Tongue (tissue), 2 donors: ENCODE data around the gene PRSS2. TPM values are rescaled to one million over a fixed set of nuclear protein-coding genes. Genes with fewer than 3 reads are reported as not detected.

Experiments used
- DNase-seq: peaks from one replicate; pipeline ENCODE4 v3.0.0-alpha.2; 2015
- total RNA-seq: library from RNA; depleted of rRNA; stranded (reverse); fragments of >200 nt; gene quantifications from one replicate; pipeline ENCODE4 v1.2.3, GENCODE V29; 2014

PRSS2 gene
- total RNA-seq, 1 donor from 2014 or later = not detected

DNA sequence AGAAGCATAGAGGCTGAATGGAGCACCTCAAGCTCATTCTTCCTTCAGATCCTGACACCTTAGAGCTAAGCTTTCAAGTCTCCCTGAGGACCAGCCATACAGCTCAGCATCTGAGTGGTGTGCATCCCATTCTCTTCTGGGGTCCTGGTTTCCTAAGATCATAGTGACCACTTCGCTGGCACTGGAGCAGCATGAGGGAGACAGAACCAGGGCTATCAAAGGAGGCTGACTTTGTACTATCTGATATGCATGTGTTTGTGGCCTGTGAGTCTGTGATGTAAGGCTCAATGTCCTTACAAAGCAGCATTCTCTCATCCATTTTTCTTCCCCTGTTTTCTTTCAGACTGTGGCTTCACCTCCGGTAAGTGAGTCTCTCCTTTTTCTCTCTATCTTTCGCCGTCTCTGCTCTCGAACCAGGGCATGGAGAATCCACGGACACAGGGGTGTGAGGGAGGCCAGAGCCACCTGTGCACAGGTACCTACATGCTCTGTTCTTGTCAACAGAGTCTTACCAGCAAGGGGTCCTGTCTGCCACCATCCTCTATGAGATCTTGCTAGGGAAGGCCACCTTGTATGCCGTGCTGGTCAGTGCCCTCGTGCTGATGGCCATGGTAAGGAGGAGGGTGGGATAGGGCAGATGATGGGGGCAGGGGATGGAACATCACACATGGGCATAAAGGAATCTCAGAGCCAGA, 31.0 kb downstream of the PRSS2 start:
- DNase-seq = no peak

DNA sequence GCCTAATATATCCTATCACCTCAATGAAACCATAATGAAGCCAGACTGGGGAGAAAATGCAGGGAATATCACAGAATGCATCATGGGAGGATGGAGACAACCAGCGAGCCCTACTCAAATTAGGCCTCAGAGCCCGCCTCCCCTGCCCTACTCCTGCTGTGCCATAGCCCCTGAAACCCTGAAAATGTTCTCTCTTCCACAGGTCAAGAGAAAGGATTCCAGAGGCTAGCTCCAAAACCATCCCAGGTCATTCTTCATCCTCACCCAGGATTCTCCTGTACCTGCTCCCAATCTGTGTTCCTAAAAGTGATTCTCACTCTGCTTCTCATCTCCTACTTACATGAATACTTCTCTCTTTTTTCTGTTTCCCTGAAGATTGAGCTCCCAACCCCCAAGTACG, 31.5 kb downstream of the PRSS2 start:
- DNase-seq = no peak

DNA sequence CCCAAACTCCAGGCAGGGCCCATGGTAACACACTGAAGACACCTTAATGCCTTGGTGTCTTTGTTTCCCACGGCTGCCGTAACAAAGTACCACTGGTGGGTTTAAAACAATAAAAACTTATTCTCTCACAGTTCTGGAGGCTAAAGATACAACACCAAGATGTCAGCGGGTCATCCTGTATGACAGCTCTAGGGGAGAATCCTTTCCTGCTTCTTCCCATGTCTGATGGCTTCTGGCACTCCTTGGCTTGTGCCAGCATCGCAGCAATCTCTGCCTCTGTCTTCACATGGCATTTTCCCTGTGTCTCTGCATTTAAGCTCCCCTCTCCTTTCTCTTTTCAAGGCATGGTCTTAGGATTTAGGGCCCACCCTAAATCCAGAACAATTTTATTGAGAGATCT, 33.1 kb downstream of the PRSS2 start:
- DNase-seq = no peak

DNA sequence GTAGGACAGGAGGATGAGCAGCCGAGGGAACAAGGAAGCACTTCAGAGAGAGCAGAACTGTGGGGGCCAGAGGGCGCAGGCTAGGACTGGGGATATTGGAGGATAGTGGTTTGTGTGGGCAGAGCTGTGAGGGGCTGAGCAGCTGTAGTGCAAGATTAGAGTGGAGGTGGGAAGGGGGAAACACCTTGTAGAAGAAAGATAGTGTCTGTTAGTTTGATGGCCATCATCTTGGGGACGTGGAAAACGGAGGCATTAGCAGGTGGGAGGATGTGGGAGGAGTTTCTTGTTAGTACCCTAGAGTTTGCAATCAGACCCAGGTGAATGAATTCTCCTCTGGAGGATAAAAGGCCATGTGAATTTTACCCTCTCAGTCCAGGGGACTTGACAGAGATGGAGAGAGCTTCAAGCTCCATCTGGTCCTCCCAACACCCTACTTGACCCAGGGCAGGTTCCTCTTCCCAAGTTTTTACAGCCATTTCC, 34.0 kb downstream of the PRSS2 start:
- DNase-seq = no peak

DNA sequence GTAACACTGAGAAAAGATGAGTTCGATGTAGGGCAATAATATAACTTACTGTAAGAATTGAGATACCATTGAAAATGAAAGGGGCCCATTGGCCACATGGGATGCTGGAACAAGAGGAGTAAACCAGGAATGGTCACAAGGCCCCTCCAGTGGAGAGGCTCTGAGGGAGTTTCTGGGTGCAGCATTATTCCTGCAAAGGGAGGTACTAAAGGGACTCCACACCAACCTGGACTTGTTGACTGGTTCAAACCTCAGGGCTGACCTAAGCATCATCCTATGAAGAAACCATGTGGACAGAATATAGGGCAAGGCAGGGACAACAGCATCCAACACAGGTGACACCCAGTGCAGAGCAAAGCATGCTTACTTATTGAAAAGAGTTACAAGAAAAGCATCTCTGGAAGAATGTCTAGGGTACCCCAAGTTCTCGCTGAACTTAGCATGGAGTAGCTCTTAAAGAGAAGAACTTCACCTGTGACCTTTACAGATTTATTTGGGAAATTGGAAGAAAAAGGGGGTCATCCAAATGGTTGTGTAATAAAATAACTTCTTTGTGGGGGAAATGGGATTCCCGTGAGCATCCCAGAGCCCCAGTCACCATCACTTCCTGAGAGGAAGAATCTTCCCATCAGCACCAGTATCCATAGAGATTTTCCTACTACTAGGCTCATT, 34.7 kb downstream of the PRSS2 start:
- no peak for DNase-seq

DNA sequence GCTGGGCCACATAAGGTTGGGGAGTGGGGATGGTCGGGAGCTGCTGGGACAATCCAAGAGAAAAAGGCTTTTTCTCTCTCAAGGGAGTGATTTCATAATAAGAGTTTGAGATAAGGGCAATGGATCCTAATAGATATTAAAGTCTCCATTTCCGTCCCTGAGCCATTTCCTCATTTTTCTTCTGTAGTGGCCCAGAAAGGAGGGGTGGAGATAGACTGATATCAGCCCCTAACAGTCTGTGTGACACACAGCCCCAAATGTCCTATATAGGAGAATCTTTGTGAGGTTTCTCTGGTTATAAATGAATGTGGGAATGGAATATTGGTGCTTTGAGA, 35.2 kb downstream of the PRSS2 start:
- DNase-seq = no peak

DNA sequence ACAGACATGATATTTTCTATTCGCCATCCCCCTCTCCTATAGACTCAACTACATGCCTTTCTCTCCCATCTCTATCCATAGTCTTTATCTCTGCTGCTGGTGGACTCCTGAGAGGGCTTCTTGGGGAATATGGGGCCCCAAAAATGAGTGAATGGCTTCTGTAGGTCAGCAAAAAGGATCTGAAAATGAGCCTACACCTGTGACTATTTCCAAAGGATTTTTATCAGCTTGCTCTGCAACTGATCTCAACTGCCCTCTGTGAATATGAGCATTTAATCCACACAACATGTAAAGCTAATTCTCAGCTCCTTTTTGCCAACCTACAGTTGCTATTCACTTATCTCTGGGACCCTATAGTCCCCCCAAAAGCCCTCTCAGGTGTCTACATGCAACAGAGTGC, 36.2 kb downstream of the PRSS2 start:
- no peak for DNase-seq

DNA sequence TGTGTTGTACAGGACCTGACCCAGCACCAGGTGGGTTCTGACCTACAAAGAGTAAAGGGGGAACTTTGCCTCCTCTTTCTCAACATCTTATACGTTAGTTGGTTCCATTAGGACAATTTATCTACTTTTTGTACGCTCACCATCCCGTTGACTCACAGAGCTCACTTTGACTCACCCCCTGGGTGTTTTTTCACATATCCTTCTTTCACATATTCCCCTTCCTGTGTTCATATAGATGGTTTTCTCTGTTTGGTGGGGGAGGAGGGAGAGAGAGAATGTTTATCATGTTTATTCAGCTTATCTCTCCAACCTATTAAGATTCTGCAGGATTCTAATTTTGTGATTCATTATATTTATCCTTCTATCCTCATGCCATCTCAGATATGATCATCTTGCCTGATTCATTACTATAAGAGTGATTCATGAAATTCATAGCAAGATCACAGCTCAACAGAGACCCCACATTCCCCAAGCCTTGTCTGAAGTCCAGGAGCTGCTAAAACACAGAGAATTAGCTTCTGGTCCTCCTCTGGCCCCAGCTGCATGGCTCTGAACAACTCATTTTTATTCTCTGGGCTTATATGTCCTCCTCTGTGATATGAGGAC, 37.2 kb downstream of the PRSS2 start:
- DNase-seq = no peak

DNA sequence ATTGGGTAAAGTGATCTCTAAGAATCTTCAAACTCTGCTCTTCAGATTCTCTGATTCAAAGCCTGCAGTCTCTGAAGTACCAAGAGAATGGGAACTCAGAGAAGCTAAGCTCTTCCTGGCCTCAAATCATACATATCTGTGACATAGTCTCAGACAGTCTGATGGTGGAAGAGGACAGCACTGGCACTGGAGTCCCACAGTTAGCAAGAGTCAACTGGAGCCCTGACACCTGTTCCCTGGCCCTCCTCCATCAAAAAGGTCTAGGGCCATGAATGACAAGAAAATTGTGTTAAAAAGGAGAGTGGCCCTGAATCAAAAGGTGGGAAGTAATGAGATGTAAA, 37.7 kb downstream of the PRSS2 start:
- DNase-seq = no peak

DNA sequence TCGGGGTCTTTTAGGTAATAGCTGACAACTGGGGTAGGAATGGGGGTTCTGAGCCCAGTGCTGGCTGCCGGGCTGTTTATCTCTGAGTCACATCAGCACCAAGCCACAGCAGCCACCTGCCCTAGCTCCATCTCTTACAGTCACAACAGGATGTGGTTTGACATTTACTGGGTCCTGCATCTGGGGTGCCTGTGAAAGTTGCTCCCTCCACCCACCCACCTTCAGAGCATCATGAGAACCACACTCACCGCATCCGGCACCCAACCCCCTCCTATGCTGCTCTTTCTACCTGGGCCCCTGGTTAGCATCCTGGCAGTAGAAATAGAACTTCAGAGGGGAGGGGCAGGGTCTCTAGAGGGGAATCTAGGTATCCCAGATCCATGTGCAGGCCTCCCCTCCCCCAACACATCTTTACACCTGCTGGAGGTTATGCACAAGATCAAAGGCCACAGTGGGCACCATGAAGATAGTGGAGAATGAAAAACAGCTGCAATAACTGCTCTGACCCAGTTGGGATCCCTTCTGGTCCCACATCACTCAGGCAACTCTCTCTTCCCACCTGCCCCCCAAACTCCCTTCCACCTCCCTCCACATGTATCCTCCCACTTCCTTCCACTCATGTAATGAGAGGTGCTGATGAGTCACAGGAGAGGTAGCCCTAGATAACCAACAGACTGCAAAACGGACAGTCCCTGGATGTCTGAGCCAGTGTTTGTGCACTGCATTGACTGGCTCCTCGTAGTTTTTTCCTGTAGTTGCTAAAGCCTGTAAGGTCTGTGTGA, 38.2 kb downstream of the PRSS2 start:
- no peak for DNase-seq

DNA sequence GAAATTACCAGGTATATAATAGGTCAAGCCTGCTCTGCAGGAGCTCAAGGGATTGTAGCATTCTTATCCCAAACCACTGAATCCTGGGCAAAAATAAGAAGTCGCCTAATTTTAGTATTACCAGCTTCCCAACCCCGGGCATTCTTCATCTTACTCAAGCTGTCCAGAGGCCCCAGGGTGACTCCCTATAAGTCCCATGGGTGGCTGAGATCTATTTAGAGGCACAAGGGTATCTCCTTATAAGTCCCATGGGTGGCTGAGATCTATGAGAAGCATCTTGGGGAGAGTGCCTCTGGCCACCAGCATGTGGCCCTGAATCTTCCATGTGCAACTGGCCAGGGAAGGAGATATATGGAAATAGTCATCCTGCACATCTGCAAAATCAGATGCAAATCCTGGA, 38.9 kb downstream of the PRSS2 start:
- DNase-seq = no peak

DNA sequence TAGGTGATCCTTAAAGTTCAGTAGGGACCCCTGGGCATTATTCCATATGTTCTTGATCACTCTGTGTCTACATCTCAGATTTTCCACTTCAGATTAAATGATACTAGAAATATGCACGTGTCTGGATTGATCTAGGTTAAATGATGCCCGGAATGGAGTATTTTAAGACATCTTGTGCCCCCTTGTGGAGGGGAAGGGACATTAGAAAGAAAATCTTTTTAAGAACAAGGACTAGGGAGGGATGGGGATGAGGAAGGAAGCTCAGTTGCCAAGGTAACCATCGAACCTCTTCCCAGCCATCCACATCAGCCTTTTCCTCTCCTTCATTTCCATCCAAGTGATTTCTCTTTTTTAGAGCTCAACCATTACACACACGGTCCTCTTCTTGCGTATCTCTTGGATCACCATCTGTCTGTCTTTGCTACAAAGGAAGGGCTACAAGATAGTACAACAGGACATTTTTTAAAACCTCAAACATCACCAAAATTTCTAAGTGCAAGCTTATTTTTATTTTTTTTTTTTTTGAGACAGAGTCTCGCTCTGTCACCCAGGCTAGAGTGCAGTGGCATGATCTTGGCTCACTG, 40.5 kb downstream of the PRSS2 start:
- DNase-seq = peak; percentile 51

DNA sequence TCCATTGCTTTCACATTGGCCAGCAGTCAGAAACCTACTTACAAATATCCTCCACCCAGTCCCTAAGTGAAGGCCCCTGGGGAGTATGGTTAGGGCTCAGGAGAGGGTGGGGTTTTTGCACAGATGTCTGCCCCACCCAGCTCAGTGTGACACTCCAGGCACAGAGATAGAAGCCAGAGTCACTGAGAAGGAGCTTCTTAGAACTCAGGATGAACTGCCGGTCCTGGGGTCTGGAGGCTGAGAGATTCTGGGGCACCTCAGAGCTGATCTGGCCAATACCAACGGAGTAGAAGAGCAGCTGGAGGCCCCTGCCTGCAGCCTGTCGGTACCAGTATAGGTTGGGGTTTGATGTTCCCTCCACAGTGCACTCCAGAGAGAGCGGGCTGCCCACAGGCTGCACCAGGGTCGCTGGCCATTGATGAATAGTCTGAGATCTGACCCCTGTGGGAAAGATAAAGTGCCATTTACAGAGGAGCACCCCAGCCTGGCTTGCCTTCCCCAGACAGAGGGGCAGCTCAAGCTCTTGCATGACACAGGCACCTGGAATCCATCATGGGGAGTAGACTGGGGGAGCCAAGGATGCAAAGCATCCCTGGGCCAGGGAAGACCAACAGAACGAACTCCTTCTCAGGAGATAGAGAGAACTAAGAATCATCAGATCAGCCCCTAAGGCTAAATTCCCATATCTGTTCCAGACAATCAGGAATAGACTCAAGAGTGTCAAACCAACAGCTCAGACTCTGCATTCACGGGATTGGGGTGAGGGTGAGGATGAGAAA, 41.9 kb downstream of the PRSS2 start:
- DNase-seq = no peak

DNA sequence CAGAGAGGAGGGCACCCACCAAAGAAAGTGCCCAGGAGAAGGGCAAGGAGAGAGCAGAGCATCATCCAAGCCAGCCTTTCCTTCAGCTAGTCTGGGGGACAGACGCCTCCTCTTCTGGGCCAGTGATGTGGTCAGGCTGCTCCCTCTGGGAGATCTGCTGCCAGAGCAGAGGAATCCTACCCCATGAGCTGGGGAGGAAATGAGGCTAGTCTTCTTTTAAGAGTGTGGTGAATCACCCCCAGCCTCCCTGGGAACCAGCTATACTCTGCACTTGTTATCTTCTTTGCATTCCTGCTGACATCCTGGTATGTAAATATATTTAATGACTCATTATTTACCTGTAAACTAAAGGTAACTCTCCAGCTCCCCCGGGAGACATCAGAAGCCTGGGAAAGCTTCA, 42.5 kb downstream of the PRSS2 start:
- no peak for DNase-seq

DNA sequence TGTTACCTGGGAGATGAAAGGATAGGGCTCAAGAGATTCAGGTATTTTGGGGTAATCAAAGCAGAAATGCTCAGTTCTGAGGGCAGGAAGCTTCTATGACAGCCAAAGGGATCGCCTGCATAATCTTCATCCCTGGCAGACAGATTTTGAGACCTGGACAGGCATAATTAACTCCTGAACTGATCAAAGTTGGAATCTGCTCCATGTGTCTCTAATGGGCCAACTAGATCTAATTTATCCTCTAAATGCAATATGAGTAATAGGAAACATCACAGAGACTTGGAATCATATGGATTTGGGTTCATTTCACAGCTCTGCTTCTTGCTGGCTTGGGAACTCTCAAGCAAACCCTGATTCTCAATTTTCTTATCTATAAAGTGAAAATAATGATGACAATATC, 42.9 kb downstream of the PRSS2 start:
- no peak for DNase-seq

DNA sequence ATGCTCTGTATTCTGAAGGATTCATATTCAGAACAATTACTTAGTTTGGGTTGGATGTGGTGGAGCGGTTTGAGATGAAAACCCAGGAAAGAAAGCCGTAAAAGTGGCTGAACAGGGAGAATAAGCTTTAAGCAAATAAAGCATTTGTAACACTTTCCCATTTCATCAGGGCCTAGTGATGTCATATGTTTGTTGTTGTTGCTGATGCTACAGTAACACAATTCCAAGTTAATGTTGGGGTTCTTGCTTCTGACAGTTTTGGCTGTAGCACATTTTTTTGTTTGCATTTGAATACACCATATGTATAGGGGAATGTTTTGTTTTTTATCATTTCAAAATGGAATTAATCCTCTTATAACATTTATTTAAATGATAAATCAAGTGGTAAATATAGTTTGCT, 43.7 kb downstream of the PRSS2 start:
- no peak for DNase-seq

DNA sequence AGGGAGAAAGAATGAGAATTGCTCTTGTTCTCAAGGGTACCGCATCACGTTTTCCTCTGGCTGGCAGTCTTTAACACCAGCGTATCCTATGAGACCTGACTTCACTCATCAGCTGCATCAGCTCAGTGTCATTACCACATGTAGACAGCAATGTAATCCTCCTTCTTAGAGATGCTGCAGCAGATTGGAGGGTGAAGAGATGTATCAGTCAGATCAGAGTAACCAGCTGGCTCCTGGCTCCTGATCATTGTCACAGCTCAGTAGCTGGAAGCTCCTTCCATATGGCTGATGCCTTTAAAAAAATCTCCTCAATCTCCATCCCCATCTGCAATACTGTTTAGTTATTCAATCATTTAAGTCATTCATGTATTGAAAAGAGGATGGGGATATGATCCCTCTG, 44.4 kb downstream of the PRSS2 start:
- DNase-seq = no peak

DNA sequence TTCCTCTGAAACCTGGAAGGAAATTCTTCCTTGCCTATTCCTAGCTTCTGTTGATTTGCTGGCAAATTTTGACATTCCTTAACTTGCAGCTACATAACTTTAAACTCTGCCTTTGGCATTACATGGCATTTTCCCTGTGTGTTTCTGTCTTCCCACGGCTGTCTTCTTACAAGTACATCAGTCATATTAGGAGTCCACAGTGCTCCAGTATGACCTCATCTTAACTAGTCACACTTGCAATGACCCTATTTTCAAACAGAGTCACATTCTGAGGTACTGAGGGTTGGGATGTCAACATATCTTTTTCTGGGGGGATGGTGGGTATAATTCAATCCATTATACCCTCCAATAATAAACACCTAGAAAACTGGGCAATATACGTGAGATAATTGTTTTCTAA, 46.7 kb downstream of the PRSS2 start:
- no peak for DNase-seq

DNA sequence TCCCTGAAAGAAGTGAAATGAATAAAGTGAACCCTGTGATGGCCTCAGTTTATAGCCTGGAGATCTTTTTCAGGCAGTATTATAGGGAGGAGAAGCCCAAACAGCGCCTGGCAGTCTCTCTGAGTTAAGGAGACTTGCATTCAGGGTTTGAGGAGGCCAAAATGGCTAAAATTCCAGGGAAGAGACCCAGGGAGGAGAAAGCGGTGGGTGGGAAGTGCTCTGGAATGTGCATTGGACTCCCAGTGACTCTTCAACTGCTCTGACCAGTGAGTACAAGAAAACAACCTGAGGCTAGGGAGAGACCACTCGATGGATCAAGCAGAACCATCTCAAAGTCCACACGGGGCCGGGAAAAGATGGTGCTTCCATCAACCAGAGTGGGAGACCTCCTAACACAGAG, 48.8 kb downstream of the PRSS2 start:
- DNase-seq = no peak

DNA sequence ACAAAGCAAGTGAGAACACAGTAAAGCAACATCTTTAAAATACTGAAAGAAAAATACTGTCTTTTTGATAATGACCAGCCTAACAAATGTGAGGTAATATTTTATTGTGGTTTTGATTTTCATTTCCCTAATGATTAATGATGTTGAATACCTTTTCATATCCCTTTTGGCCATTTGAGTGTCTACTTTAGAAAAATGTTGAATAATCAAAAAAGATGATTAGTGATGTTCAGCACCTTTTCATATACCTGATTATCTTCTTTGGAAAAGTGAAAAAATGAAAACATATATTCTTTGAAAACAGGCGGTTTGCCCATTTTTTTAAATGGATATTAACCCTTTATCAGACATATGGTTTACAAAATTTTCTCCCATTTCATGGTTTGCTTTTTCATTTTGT, 51.9 kb downstream of the PRSS2 start:
- no peak for DNase-seq
